Smooth muscle cell (in vitro differentiated cells): ENCODE results near the gene NOXO1. TPM values are rescaled to one million over a fixed set of nuclear protein-coding genes. Genes with fewer than 3 reads are reported as not detected.

ENCODE experiments used
- DNase-seq: peaks from one replicate; lab custom pipeline; 2025; ENCODE audit not compliant: unreplicated experiment; lab: John Stamatoyannopoulos, UW
- H2AFZ ChIP-seq: fragments of 200-600 bp; sonication (generic); 2 replicates; pipeline ENCODE4 v1.6.0; 2016; ENCODE audit warnings: antibody characterized with exemption, low read depth, mild to moderate bottlenecking
- H3F3A ChIP-seq: fragments of 200-600 bp; sonication (generic); 2 replicates; pipeline ENCODE4 v1.6.0; 2017; ENCODE audit warnings: antibody characterized with exemption, low read depth
- H3K27ac ChIP-seq: fragments of 200-600 bp; sonication (generic); 2 replicates; pipeline ENCODE4 v1.5.1; 2016; ENCODE audit warnings: low read depth, mild to moderate bottlenecking
- H3K27me3 ChIP-seq: fragments of 200-600 bp; sonication (generic); 2 replicates; pipeline ENCODE4 v1.6.1; 2016; ENCODE audit warnings: low read depth, mild to moderate bottlenecking
- H3K36me3 ChIP-seq: fragments of 200-600 bp; sonication (generic); 2 replicates; pipeline ENCODE4 v1.5.1; 2016; ENCODE audit warnings: low read depth
- H3K4me1 ChIP-seq: fragments of 200-600 bp; sonication (generic); 2 replicates; pipeline ENCODE4 v1.5.1; 2016; ENCODE audit warnings: low read depth
- H3K4me2 ChIP-seq: fragments of 200-600 bp; sonication (generic); 2 replicates; pipeline ENCODE4 v1.6.0; 2016; ENCODE audit warnings: mild to moderate bottlenecking
- H3K4me3 ChIP-seq: fragments of 200-600 bp; sonication (generic); 2 replicates; pipeline ENCODE4 v1.5.1; 2016; ENCODE audit warnings: mild to moderate bottlenecking
- H3K79me2 ChIP-seq: fragments of 200-600 bp; sonication (generic); 2 replicates; pipeline ENCODE4 v1.6.0; 2016; ENCODE audit warnings: low read depth, mild to moderate bottlenecking
- H3K9ac ChIP-seq: fragments of 200-600 bp; sonication (generic); 2 replicates; pipeline ENCODE4 v1.6.0; 2016; ENCODE audit warnings: low read depth
- H3K9me3 ChIP-seq: fragments of 200-600 bp; sonication (generic); replicated peaks from 2 replicates; pipeline ENCODE4 v1.5.1; 2016; ENCODE audit warnings: low read depth
- H4K20me1 ChIP-seq: fragments of 200-600 bp; sonication (generic); 2 replicates; pipeline ENCODE4 v1.6.0; 2016; ENCODE audit warnings: low read depth
- WGBS: methylation state at CpG from one replicate; pipeline ENCODE4 v1.1.7; 2016; ENCODE audit warnings: low lambda C conversion rate; 5-methylcytosine and 5-hydroxymethylcytosine counted together
- polyA plus RNA-seq: library from polyadenylated mRNA; unstranded; fragments of >200 nt; fragmentation: Nextera tagmentation; extraction: Ambion mirVana; gene quantifications from 2 replicates; pipeline ENCODE4 v1.2.1, GENCODE V29; 2016
- total RNA-seq: library from RNA; depleted of rRNA; stranded (reverse); fragments of >200 nt; gene quantifications from 2 replicates; pipeline ENCODE4 v1.2.3, GENCODE V29; 2014
- TF ChIP-seq, protein P1 (sequence below): fragments of 200-600 bp; sonication (generic); IDR thresholded peaks from 2 replicates; pipeline ENCODE4 v1.5.1; 2017; ENCODE audit warnings: borderline replicate concordance, mild to moderate bottlenecking, antibody characterized with exemption; ENCODE audit not compliant: insufficient read depth, poor library complexity, severe bottlenecking

Gene NOXO1
- total and polyA plus RNA-seq, 2 experiments from 2014 or later: 0.13 to 0.35 TPM

DNA sequence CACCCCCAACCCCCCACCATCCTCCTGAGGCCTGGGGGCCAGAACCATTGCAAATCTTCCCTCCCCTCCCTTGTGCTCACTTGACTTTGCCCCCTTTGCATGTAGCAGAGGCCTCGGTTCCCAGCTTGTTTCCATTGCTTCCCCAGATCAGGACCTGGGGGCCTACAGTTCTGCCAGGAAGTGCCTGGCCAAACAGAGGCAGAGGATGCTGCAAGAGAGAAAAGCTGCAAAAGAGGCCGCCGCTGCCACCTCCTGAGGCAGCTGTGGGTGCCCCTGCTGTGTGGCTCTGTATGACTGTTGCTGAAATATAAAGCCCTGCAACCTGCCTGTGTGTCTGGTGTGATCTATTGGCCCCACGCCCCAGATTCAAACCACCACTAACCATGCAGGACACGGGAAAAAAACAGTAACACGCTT, 19.6 kb downstream of the NOXO1 start:
- H2AFZ ChIP-seq: no peak overlapping the region
- H4K20me1 ChIP-seq: peaks cover 38% of the 10 kb centered on the region
- peaks cover 25% of the 10 kb centered on the region for H3K4me1 ChIP-seq
- peaks cover 48% of the 10 kb centered on the region for H3K79me2 ChIP-seq
- no peak overlapping the region for H3K27ac ChIP-seq
- H3F3A ChIP-seq: peaks cover 30% of the 10 kb centered on the region
- 76% methylated on average over 6 of the region's 6 CpGs for WGBS
- H3K4me2 ChIP-seq: no peak overlapping the region
- TF ChIP-seq, protein P1, sequence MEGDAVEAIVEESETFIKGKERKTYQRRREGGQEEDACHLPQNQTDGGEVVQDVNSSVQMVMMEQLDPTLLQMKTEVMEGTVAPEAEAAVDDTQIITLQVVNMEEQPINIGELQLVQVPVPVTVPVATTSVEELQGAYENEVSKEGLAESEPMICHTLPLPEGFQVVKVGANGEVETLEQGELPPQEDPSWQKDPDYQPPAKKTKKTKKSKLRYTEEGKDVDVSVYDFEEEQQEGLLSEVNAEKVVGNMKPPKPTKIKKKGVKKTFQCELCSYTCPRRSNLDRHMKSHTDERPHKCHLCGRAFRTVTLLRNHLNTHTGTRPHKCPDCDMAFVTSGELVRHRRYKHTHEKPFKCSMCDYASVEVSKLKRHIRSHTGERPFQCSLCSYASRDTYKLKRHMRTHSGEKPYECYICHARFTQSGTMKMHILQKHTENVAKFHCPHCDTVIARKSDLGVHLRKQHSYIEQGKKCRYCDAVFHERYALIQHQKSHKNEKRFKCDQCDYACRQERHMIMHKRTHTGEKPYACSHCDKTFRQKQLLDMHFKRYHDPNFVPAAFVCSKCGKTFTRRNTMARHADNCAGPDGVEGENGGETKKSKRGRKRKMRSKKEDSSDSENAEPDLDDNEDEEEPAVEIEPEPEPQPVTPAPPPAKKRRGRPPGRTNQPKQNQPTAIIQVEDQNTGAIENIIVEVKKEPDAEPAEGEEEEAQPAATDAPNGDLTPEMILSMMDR: no peak
- no peaks in the 10 kb centered on the region for H3K27me3 ChIP-seq
- H3K9ac ChIP-seq: no peak overlapping the region
- DNase-seq: no peak
- no peaks in the 10 kb centered on the region for H3K9me3 ChIP-seq
- no peak overlapping the region for H3K4me3 ChIP-seq
- H3K36me3 ChIP-seq: no peaks in the 10 kb centered on the region

DNA sequence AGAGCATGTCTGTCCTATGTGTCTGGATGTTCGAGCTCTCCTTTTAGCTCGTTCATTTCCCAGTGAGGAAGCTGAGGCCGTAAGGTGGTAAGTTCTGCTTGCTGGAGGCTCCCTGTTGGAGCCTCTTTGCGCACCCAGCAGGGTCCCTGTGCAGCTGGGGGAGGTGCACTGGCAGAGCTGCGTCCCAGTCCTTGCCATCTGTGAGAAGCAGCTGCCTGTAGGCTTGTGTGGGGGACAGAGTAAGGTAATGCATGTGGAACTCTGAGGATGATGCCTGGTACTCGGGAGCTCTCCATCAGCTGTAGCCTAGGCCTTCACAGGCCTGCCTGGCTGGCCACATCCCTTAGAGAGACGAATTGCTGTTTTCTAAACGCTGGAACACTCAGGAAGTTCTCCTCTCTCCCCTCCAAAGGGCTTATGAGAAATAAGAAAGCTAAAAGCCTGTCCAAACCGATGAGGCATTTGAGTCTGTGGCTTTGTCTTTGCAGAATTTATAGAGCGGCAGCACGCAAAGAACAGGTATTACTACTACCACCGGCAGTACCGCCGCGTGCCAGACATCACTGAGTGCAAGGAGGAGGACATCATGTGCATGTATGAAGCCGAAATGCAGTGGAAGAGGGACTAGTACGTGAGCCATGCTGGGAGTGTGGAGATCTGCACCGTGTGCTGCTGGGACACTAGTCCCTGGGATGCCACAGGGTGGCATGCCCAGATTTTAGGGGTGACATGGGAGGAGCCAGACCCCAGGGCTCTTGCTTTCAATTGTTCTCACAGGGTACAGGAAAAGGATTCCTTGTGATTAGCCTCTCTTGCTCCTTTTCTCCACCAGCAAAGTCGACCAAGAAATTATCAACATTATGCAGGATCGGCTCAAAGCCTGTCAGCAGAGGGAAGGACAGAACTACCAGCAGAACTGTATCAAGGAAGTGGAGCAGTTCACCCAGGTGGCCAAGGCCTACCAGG, 20.3 kb downstream of the NOXO1 start:
- no peak for DNase-seq
- H3K79me2 ChIP-seq: peaks cover 43% of the 10 kb centered on the region
- TF ChIP-seq, protein P1: no peak
- H2AFZ ChIP-seq: no peak overlapping the region
- H3K27ac ChIP-seq: peak overlapping the region; percentile 38
- no peak overlapping the region for H3K9ac ChIP-seq
- H3K4me2 ChIP-seq: peak overlapping the region; percentile 99
- H3K4me3 ChIP-seq: peak overlapping the region; percentile 86
- no peaks in the 10 kb centered on the region for H3K27me3 ChIP-seq
- peaks cover 30% of the 10 kb centered on the region for H3F3A ChIP-seq
- H3K36me3 ChIP-seq: no peaks in the 10 kb centered on the region
- H3K9me3 ChIP-seq: no peaks in the 10 kb centered on the region
- peaks cover 22% of the 10 kb centered on the region for H3K4me1 ChIP-seq
- WGBS: 50% methylated on average over 20 of the region's 20 CpGs
- H4K20me1 ChIP-seq: peaks cover 38% of the 10 kb centered on the region

- H3K36me3 ChIP-seq: no peaks in the 10 kb centered on the region
- peak within 1 kb of the TSS; percentile 86 for H3K4me3 ChIP-seq
- no peaks in the 10 kb centered on the region for H3K9me3 ChIP-seq
- peaks cover 37% of the 10 kb centered on the region for H4K20me1 ChIP-seq
- H3K27ac ChIP-seq: peak within 1 kb of the TSS; percentile 25
- DNase-seq: peak; percentile 72
- peaks cover 17% of the 10 kb centered on the region for H3K4me1 ChIP-seq
- H3K79me2 ChIP-seq: peaks cover 31% of the 10 kb centered on the region
- H3K4me2 ChIP-seq: peak within 1 kb of the TSS; percentile 99
- H3F3A ChIP-seq: peaks cover 30% of the 10 kb centered on the region
- WGBS: under 1% methylated on average over 61 of the region's 79 CpGs
- peak within 1 kb of the TSS; percentile 89 for H3K9ac ChIP-seq
- H3K27me3 ChIP-seq: no peaks in the 10 kb centered on the region
- TF ChIP-seq, protein P1: peak; percentile 53
- H2AFZ ChIP-seq: peak within 1 kb of the TSS; percentile 67
These were observed 21.8 kb downstream of the NOXO1 start, which contains the start of gene NDUFB10 for GRCh38 chr16:1959269-1960039. Gene NDUFB10, plus strand, starts transcription at chr16:1959538. Its CDS starts 87 bp downstream, at chr16:1959625.
